Gastroesophageal sphincter (tissue), 3 donors: ENCODE results near the gene PI16.

Experiments used
- CTCF ChIP-seq, 4 experiments: fragments of 200-600 bp in 2 of 4; fragments of 450-650 bp in 2 of 4; sonication (generic) in 1 of 4; IDR thresholded peaks; one replicate each; pipeline ENCODE4 v1.5.1; 2017 to 2019; ENCODE audit warnings: antibody characterized with exemption in 4 of 4, mild to moderate bottlenecking in 2 of 4, moderate library complexity in 2 of 4
- EP300 ChIP-seq: sonication (generic); formaldehyde crosslinking; IDR thresholded peaks from one replicate; pipeline ENCODE4 v1.6.1; 2017; ENCODE audit warnings: antibody characterized with exemption, mild to moderate bottlenecking
- POLR2A ChIP-seq, 2 donors: fragments of 450-650 bp; IDR thresholded peaks; one replicate each; pipeline ENCODE4 v1.6.1; 2017; ENCODE audit warnings: antibody characterized with exemption in 2 of 2, mild to moderate bottlenecking in 2 of 2, moderate library complexity in 1 of 2
- POLR2AphosphoS5 ChIP-seq: sonication (generic); formaldehyde crosslinking; IDR thresholded peaks from one replicate; pipeline ENCODE4 v1.6.1; 2017; ENCODE audit warnings: antibody characterized with exemption

- TF ChIP-seq CTCF (IDR thresholded peaks at IDR 0.05) (no peak), EP300 (no peak), POLR2AphosphoS5 (no peak), POLR2A (IDR thresholded peaks at IDR 0.05) (no peak)
Observed at GRCh38 chr6:36985417-36985807, 30.9 kb downstream of the PI16 start.
